Left cardiac atrium (tissue), 4 donors: ENCODE measurements around the gene ELL. TPM values are rescaled to one million over a fixed set of nuclear protein-coding genes. Genes with fewer than 3 reads are reported as not detected.

Experiments used
- ATAC-seq, 2 donors: fragments of 200-7000 bp; cut with Tn5 transposase; one replicate each; pipeline ENCODE4 v1.9.1; 2020; ENCODE audit warnings: mild to moderate bottlenecking in 2 of 2, moderate library complexity in 2 of 2
- DNase-seq: peaks from one replicate; pipeline ENCODE4 v3.0.0-alpha.2; 2020
- intact Hi-C, 2 donors: fragments of 100-400 bp; cut with DNase I; formaldehyde crosslinking; loops; one replicate each; pipeline versions ENCODE4 v1.14.1 to v1.15.1; 2022 to 2023
- total RNA-seq, 2 donors: library from RNA; stranded (reverse); fragmentation: NEBNext Ultra II Directional; extraction: Animal tissue kit (Norgen Biotek cat#: 25700); gene quantifications; one replicate each; pipeline ENCODE4 v1.2.1, GENCODE V29; 2021
- donor health status: DM: no; HTN: yes; CAD: no.
- donor health status: DM: no; HTN: yes; CAD: no; lungs with severe emphysema.
- donor health status: DM: yes; HTN: yes; CAD: no.
- donor health status: Dilated cardiomyopathy.

The ELL gene
- total RNA-seq, 2 donors from 2014 or later = 10.8 to 18.7 TPM

GRCh38 chr19:18442941-18443340 is 78.9 kb downstream of the ELL start:
- DNase-seq = no peak
- no peak for ATAC-seq
- intact Hi-C loops = loop anchor here in 1 of 2 donors (10.0 kb wide), 1 partner anchor 232 kb away; no protein-coding TSS in a partner anchor

DNA sequence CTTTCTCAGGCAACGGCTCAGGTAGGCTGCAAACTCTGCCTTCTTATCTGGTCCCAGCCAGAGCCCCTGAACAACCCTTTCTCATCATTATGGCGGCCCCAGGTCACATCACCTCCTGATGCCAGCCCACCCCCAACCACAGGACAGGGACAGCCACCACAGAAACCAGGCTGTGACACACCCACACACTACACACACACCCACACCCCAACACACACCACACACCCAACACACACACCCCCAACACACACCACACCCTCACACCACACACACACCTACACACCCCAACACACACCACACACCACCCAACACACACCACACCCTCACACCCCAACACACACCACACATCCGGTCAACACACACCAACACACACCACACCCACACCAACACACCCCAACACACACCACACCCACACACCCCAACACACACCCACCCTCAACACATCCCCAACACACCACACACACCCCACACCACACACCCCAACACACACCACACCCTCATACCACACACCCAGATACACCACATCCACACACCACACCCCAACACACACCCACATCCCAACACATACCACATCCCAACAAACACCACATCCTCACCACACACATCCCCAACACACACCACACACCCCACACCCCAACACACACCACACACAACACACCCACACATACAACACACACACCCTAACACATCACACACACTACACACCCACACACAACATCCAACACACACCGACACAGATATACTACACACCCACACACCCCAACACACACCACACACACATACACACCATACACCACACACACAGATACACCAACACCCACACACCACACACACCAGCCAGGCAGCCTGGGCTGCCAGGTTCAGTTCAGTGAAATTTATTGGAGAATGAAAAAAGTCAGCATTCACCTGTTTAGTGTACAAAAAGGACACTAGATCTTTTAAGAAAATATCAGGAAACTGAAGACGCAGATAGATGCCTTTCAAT is 79.8 kb downstream of the ELL start:
- ATAC-seq (no peak), DNase-seq (no peak)
- intact Hi-C loops = loop anchor here in 1 of 2 donors (10.0 kb wide), 1 partner anchor 233 kb away; no protein-coding TSS in a partner anchor

- intact Hi-C loops = loop anchor here in 1 of 2 donors (10.0 kb wide), 1 partner anchor 234 kb away; no protein-coding TSS in a partner anchor
- ATAC-seq (no peak), DNase-seq (no peak)
Measured at GRCh38 chr19:18440936-18441803, 80.7 kb downstream of the ELL start.

GRCh38 chr19:18440415-18440877 is 81.4 kb downstream of the ELL start:
- intact Hi-C loops = loop anchor here in 1 of 2 donors (10.0 kb wide), 1 partner anchor 234 kb away; no protein-coding TSS in a partner anchor
- ATAC-seq = no peak
- DNase-seq = no peak

GRCh38 chr19:18439910-18440237 is 82.0 kb downstream of the ELL start:
- ATAC-seq (no peak), DNase-seq (no peak)
- intact Hi-C loops = loop anchor here in 1 of 2 donors (10.0 kb wide), 1 partner anchor 235 kb away; no protein-coding TSS in a partner anchor

- ATAC-seq (no peak), DNase-seq (no peak)
- intact Hi-C loops = no loop called here
Measured at GRCh38 chr19:18439025-18439909, 82.6 kb downstream of the ELL start.

GRCh38 chr19:18438331-18439024 is 83.4 kb downstream of the ELL start:
- intact Hi-C loops = no loop called here
- DNase-seq = peak; percentile 83
- ATAC-seq = peak; percentile 16 to 37

- peak; percentile 39 to 52 for ATAC-seq
- intact Hi-C loops = no loop called here
- peak; percentile 77 for DNase-seq
Measured at GRCh38 chr19:18437491-18438330, 84.2 kb downstream of the ELL start, which contains the start of gene ISYNA1. TSS of gene ISYNA1 (minus strand) at chr19:18438133. CDS start at chr19:18437979, 154 bp downstream.

GRCh38 chr19:18436671-18437490 is 85.0 kb downstream of the ELL start:
- peak; percentile 51 to 58 for ATAC-seq
- peak; percentile 90 for DNase-seq
- intact Hi-C loops = no loop called here

GRCh38 chr19:18435842-18436670 is 85.8 kb downstream of the ELL start:
- DNase-seq = no peak
- intact Hi-C loops = no loop called here
- no peak for ATAC-seq

DNA sequence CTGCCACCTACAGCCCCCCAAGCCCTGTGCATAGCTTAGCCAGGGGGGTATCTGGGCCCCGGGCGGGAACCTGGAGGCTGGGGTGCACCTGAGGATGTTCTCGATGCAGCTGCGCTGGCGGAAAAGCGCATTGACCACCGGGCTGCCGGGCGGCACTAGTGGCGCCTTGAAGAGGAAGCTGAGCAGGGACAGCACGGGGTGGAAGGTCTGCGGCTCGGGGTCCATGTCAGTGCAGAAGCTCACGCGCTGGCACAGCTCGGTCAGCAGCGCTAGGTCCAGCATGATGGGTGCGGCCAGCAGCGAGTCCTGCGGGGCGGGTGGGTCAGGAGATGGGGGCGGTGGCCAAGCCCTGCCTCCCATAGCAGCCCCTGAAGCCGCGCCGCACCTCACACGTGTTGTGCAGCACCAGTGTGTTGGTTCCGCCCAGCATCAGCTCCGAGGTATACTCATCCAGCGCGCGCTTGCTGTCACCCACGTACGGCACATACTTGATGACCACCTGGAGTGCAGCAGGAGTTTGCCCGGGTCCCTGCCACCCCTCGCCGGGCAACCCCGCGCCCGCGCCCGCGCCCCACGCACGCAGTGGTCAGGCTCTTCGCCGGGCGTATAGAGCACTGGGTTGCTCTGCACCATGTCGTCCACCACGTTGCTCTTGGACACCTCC is 86.6 kb downstream of the ELL start:
- intact Hi-C loops = no loop called here
- DNase-seq (no peak), ATAC-seq (no peak)

- DNase-seq (no peak), ATAC-seq (no peak)
- intact Hi-C loops = no loop called here
Measured at GRCh38 chr19:18434411-18435175, 87.3 kb downstream of the ELL start.

DNA sequence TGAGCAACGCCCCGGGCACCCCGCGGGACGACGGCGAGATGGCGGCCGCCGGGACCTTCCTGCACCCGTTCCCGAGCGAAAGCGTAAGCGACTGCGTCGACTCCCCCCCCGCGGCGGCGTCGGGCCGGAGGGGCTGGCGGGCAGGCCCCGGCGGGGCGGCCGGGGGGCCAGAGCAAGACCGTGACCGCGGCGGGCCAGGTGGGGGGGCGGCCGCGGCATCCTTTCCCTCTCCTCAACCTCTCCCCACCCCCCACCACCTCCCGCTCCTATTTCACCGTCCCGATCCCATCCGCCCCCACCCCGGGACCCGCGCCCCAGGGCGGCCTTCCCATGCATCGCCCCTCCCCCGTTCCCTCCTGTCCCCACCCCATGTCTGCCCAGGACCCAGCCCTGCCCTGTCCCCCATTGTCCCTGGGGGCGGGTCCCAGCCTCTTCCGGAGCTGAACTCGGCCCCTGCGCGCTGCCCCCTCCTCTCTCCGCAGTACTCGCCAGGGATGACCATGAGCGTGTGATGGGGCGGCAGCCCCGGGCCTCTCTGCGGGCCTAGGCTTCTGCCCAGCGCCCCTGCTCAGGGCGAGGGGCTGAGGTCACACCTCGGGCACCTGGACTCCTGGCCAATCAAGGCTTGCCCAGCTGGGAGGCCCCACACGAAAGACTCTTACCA is 88.0 kb downstream of the ELL start:
- peak in 1 of 2 donors; percentile 0 for ATAC-seq
- intact Hi-C loops = no loop called here
- DNase-seq = no peak
